NB4 (cell line): ENCODE measurements around the gene SRGAP3.
"Not testable (repeated sequence)": the region's sequence is repeated elsewhere in the genome, so short reads cannot be mapped to it uniquely, and the experiment has no call there.

Experiments
- DNase-seq: peaks from one replicate; pipeline ENCODE4 v3.0.0; 2010; ENCODE audit warnings: low read depth
- H3K4me3 ChIP-seq: one replicate; pipeline ENCODE4 v1.5.1; 2011; ENCODE audit warnings: mild to moderate bottlenecking, low read depth, low read length, moderate library complexity
- CTCF ChIP-seq: IDR thresholded peaks from one replicate; pipeline ENCODE4 v1.5.1; 2012; ENCODE audit warnings: low read depth, low read length
- MAX ChIP-seq: IDR thresholded peaks from 2 replicates; pipeline ENCODE4 v1.6.1; 2011; ENCODE audit warnings: low read depth, low read length
- MYC ChIP-seq: IDR thresholded peaks from 2 replicates; pipeline ENCODE4 v1.6.1; 2011; ENCODE audit warnings: low read depth, low read length
- POLR2A ChIP-seq: IDR thresholded peaks from 2 replicates; pipeline ENCODE4 v1.6.1; 2011; ENCODE audit warnings: mild to moderate bottlenecking; ENCODE audit not compliant: insufficient read length; ENCODE audit errors: extremely low read depth

The SRGAP3 gene

GRCh38 chr3:9088441-9089353, 160.7 kb downstream of the SRGAP3 start:
- no peak for DNase-seq
- TF ChIP-seq CTCF (no peak), POLR2A (no peak), MYC (no peak), MAX (no peak)
- no peak overlapping the region for H3K4me3 ChIP-seq

GRCh38 chr3:9087831-9088413, 161.5 kb downstream of the SRGAP3 start:
- no peak overlapping the region for H3K4me3 ChIP-seq
- TF ChIP-seq CTCF: no peak
- no peak for TF ChIP-seq MYC
- TF ChIP-seq MAX: no peak
- TF ChIP-seq POLR2A: no peak
- peak; percentile 37 for DNase-seq

GRCh38 chr3:9085428-9085827, 164.0 kb downstream of the SRGAP3 start:
- H3K4me3 ChIP-seq, DNase-seq: not testable (repeated sequence)

GRCh38 chr3:9081184-9081818, 168.1 kb downstream of the SRGAP3 start:
- no peak overlapping the region for H3K4me3 ChIP-seq
- TF ChIP-seq MAX: no peak
- no peak for TF ChIP-seq MYC
- no peak for TF ChIP-seq POLR2A
- TF ChIP-seq CTCF: no peak

GRCh38 chr3:9080163-9080562, 169.3 kb downstream of the SRGAP3 start:
- TF ChIP-seq MYC (no peak), MAX (no peak), POLR2A (no peak), CTCF (no peak)

More at GRCh38 chr3:9081184-9081818, 168.1 kb downstream of the SRGAP3 start:
- DNase-seq: no peak

GRCh38 chr3:9079676-9080075, 169.8 kb downstream of the SRGAP3 start:
- H3K4me3 ChIP-seq: no peak overlapping the region

More at GRCh38 chr3:9080163-9080562, 169.3 kb downstream of the SRGAP3 start:
- DNase-seq: no peak
- no peak overlapping the region for H3K4me3 ChIP-seq

More at GRCh38 chr3:9079676-9080075, 169.8 kb downstream of the SRGAP3 start:
- no peak for DNase-seq
- TF ChIP-seq POLR2A: no peak
- TF ChIP-seq MYC: no peak
- no peak for TF ChIP-seq CTCF
- TF ChIP-seq MAX: no peak
